Renal pelvis (tissue), 4 donors: ENCODE results near the gene NOS1AP. TPM values are rescaled to one million over a fixed set of nuclear protein-coding genes. Genes with fewer than 3 reads are reported as not detected.

Source experiments
- DNase-seq: peaks from one replicate; pipeline ENCODE4 v3.0.0-alpha.2; 2013
- polyA plus RNA-seq, 3 donors: library from polyadenylated mRNA; unstranded; fragments of 120-200 nt; gene quantifications; one replicate each; pipeline ENCODE4 v1.2.1, GENCODE V29; 2013; ENCODE audit not compliant: insufficient read length in 3 of 3

The NOS1AP gene
- polyA plus RNA-seq, 3 donors = 9.6 to 14.1 (median 10.0) TPM

- no peak for DNase-seq
These were observed 227.7 kb downstream of the NOS1AP start for GRCh38 chr1:162297208-162297607.

GRCh38 chr1:162298266-162298665 is 228.8 kb downstream of the NOS1AP start:
- DNase-seq = no peak

GRCh38 chr1:162299018-162299417 is 229.5 kb downstream of the NOS1AP start:
- no peak for DNase-seq

- no peak for DNase-seq
These were observed 230.8 kb downstream of the NOS1AP start for GRCh38 chr1:162300057-162300917.

- DNase-seq = no peak
These were observed 232.2 kb downstream of the NOS1AP start for GRCh38 chr1:162301696-162302095.

GRCh38 chr1:162302306-162303003 is 233.0 kb downstream of the NOS1AP start:
- DNase-seq = no peak

- no peak for DNase-seq
These were observed 233.5 kb downstream of the NOS1AP start for GRCh38 chr1:162303004-162303344.

GRCh38 chr1:162304736-162305135 is 235.2 kb downstream of the NOS1AP start:
- DNase-seq = no peak

- no peak for DNase-seq
These were observed 236.5 kb downstream of the NOS1AP start for GRCh38 chr1:162305969-162306368.

- no peak for DNase-seq
These were observed 240.8 kb downstream of the NOS1AP start for GRCh38 chr1:162310337-162310736.

- no peak for DNase-seq
These were observed 244.7 kb downstream of the NOS1AP start for GRCh38 chr1:162314206-162314605.

GRCh38 chr1:162315673-162316072 is 246.2 kb downstream of the NOS1AP start:
- DNase-seq = no peak

- DNase-seq = no peak
These were observed 246.7 kb downstream of the NOS1AP start for GRCh38 chr1:162316187-162316586.

- DNase-seq = no peak
These were observed 248.1 kb downstream of the NOS1AP start for GRCh38 chr1:162317621-162318020.

- DNase-seq = no peak
These were observed 250.1 kb downstream of the NOS1AP start for GRCh38 chr1:162319493-162320175.

- no peak for DNase-seq
These were observed 252.4 kb downstream of the NOS1AP start for GRCh38 chr1:162321809-162322422.

GRCh38 chr1:162323023-162323422 is 253.5 kb downstream of the NOS1AP start:
- no peak for DNase-seq

GRCh38 chr1:162324396-162324795 is 254.9 kb downstream of the NOS1AP start:
- no peak for DNase-seq

GRCh38 chr1:162326559-162326958 is 257.1 kb downstream of the NOS1AP start:
- no peak for DNase-seq

GRCh38 chr1:162327144-162327787 is 257.8 kb downstream of the NOS1AP start:
- DNase-seq = no peak

GRCh38 chr1:162327788-162328165 is 258.3 kb downstream of the NOS1AP start:
- DNase-seq = no peak

- no peak for DNase-seq
These were observed 259.0 kb downstream of the NOS1AP start for GRCh38 chr1:162328512-162328911.
